Lower leg skin (tissue), 3 donors: ENCODE results near the gene ANKRD45.

Source experiments
- POLR2A ChIP-seq, 2 donors: fragments of 450-650 bp; IDR thresholded peaks; one replicate each; pipeline ENCODE4 v1.6.1; 2016 to 2017; ENCODE audit warnings: antibody characterized with exemption in 2 of 2, mild to moderate bottlenecking in 1 of 2, moderate library complexity in 1 of 2
- TF ChIP-seq, protein P1 (sequence below), 3 donors: fragments of 450-650 bp; IDR thresholded peaks; one replicate each; pipeline ENCODE4 v1.5.1; 2016; ENCODE audit warnings: antibody characterized with exemption in 3 of 3, mild to moderate bottlenecking in 3 of 3, moderate library complexity in 2 of 3

DNA sequence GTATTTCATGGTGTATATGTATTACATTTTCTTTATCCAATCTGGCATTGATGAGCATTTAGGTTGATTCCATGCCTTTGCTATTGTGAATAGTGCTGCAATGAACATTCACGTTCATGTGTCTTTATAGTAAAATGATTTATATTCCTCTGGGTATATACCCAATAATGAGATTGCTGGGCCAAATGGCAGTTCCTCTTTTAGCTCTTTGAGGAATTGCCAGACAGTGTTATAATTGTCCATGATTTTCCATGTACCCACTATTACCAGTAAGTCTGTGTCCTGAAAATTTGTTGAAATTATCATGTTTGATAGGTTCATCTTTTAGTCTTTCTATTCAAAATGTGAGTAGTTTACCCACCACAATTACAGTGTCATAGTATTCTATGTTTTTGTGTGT lies 101.2 kb downstream of the ANKRD45 start:
- TF ChIP-seq, protein P1, sequence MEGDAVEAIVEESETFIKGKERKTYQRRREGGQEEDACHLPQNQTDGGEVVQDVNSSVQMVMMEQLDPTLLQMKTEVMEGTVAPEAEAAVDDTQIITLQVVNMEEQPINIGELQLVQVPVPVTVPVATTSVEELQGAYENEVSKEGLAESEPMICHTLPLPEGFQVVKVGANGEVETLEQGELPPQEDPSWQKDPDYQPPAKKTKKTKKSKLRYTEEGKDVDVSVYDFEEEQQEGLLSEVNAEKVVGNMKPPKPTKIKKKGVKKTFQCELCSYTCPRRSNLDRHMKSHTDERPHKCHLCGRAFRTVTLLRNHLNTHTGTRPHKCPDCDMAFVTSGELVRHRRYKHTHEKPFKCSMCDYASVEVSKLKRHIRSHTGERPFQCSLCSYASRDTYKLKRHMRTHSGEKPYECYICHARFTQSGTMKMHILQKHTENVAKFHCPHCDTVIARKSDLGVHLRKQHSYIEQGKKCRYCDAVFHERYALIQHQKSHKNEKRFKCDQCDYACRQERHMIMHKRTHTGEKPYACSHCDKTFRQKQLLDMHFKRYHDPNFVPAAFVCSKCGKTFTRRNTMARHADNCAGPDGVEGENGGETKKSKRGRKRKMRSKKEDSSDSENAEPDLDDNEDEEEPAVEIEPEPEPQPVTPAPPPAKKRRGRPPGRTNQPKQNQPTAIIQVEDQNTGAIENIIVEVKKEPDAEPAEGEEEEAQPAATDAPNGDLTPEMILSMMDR (IDR thresholded peaks at IDR 0.05) = no peak
- no peak for TF ChIP-seq POLR2A (IDR thresholded peaks at IDR 0.05)
